Astrocyte (in vitro differentiated cells and primary cell): ENCODE data around the gene NPIPA2. TPM values are rescaled to one million over a fixed set of nuclear protein-coding genes. Genes with fewer than 3 reads are reported as not detected.
"Not testable (repeated sequence)": the region's sequence is repeated elsewhere in the genome, so short reads cannot be mapped to it uniquely, and the experiment has no call there.

Experiments
- DNase-seq: peaks from one replicate; pipeline ENCODE4 v3.0.0-alpha.2; 2010; ENCODE audit warnings: low read depth
- FAIRE-seq: peaks from 2 replicates; lab custom pipeline; 2011; peaks lifted over from hg19 to GRCh38; lab: Jason Lieb, UNC
- H2AFZ ChIP-seq: 2 replicates; pipeline ENCODE4 v1.6.0; 2012; ENCODE audit warnings: low read depth, low read length, inconsistent platforms
- H3K27ac ChIP-seq: 2 replicates; pipeline ENCODE4 v1.5.1; 2011; ENCODE audit warnings: low read depth, low read length, inconsistent platforms
- H3K27me3 ChIP-seq: 2 replicates; pipeline ENCODE4 v1.6.0; 2011; ENCODE audit warnings: low read length, inconsistent platforms; ENCODE audit not compliant: insufficient read depth
- H3K36me3 ChIP-seq: 2 replicates; pipeline ENCODE4 v1.5.1; 2011; ENCODE audit warnings: low read length, inconsistent platforms; ENCODE audit not compliant: insufficient read depth
- H3K4me1 ChIP-seq: 2 replicates; pipeline ENCODE4 v1.5.1; 2011; ENCODE audit warnings: low read length, inconsistent platforms; ENCODE audit not compliant: insufficient read depth
- H3K4me2 ChIP-seq: 2 replicates; pipeline ENCODE4 v1.6.0; 2012; ENCODE audit warnings: low read length, inconsistent platforms
- H3K4me3 ChIP-seq: 2 replicates; pipeline ENCODE4 v1.5.1; 2011; ENCODE audit warnings: low read depth, mild to moderate bottlenecking, low read length, inconsistent platforms; ENCODE audit not compliant: insufficient read depth
- H3K79me2 ChIP-seq: 2 replicates; pipeline ENCODE4 v1.6.0; 2012; ENCODE audit warnings: mild to moderate bottlenecking, low read length, inconsistent platforms; ENCODE audit not compliant: insufficient read depth
- H3K9ac ChIP-seq: 2 replicates; pipeline ENCODE4 v1.6.0; 2012; ENCODE audit warnings: mild to moderate bottlenecking, low read length, inconsistent platforms
- H3K9me3 ChIP-seq: 2 replicates; pipeline ENCODE4 v1.5.1; 2012; ENCODE audit warnings: low read depth, mild to moderate bottlenecking, low read length, inconsistent platforms; ENCODE audit not compliant: insufficient read depth
- H4K20me1 ChIP-seq: 2 replicates; pipeline ENCODE4 v1.6.0; 2012; ENCODE audit warnings: low read length, inconsistent platforms; ENCODE audit not compliant: insufficient read depth
- H3K27ac Mint-ChIP-seq: one replicate; pipeline ENCODE4 v1.8.0; 2021; ENCODE audit warnings: mild to moderate bottlenecking, mixed read lengths; ENCODE audit not compliant: unreplicated experiment
- H3K27me3 Mint-ChIP-seq: one replicate; pipeline ENCODE4 v1.8.0; 2021; ENCODE audit warnings: low read depth, mixed read lengths; ENCODE audit not compliant: unreplicated experiment
- H3K36me3 Mint-ChIP-seq: one replicate; pipeline ENCODE4 v1.8.0; 2021; ENCODE audit warnings: low read depth, mixed read lengths; ENCODE audit not compliant: unreplicated experiment
- H3K4me1 Mint-ChIP-seq: one replicate; pipeline ENCODE4 v1.8.0; 2021; ENCODE audit warnings: low read depth, mixed read lengths; ENCODE audit not compliant: unreplicated experiment
- H3K4me3 Mint-ChIP-seq: one replicate; pipeline ENCODE4 v1.8.0; 2021; ENCODE audit warnings: mild to moderate bottlenecking, moderate library complexity, mixed read lengths; ENCODE audit not compliant: unreplicated experiment
- H3K9me3 Mint-ChIP-seq: one replicate; pipeline ENCODE4 v1.8.0; 2021; ENCODE audit warnings: mild to moderate bottlenecking, mixed read lengths; ENCODE audit not compliant: unreplicated experiment
- total RNA-seq: library from RNA; stranded (reverse); gene quantifications from 2 replicates; pipeline ENCODE4 v1.2.1, GENCODE V29; 2021

Gene NPIPA2
- total RNA-seq, 1 donor from 2014 or later, result 1.1 TPM

DNA sequence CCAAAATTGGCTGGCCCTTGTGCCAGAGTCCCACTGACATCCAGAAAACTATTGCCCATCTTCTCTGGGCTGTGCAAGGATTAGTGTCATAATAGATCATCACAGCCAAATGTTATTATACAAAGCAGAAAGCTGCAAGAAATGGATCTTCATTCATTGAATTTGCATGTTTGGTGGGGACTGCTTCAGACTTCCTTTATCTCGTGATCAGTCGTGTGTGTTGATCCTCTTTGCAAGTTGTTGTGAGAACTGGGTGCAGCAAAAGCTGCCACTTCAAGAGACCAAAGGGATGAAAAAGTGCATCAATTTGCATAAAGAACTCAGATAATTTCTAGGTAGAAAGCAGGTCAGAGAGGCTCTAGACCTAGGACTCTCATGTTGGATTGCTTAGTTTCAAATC is 61.2 kb downstream of the NPIPA2 start:
- H3K36me3 ChIP-seq, H3K4me2 ChIP-seq, H3K36me3 Mint-ChIP-seq, H4K20me1 ChIP-seq, H3K4me3 ChIP-seq, DNase-seq, H3K27ac Mint-ChIP-seq, H3K27ac ChIP-seq, H3K9me3 Mint-ChIP-seq, H3K27me3 ChIP-seq, H3K27me3 Mint-ChIP-seq, H3K9ac ChIP-seq, H3K4me1 Mint-ChIP-seq, H3K9me3 ChIP-seq, FAIRE-seq, H2AFZ ChIP-seq, H3K79me2 ChIP-seq, H3K4me1 ChIP-seq, H3K4me3 Mint-ChIP-seq: not testable (repeated sequence)

DNA sequence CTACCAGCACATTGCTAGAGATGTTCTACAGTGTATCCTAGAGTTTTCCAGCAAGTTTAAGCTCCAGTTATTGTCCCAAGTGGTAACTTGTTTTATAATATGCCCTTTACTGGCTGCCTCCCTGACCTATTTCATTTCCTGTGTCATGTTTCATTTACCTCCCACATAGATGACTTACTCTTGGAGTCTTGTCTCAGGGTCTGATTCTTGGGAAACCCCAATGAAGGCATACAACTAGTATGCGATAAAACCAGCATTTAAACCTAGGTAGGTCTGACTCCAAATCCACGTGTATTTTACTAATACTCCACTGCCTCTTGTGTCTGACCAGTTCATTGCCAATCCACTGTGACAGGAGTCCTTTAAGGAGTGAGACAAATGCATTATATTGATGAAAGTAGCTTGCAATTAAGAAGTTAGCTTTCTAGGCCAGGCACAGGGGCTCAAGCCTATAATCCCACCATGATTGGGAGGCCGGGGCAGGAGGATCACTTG is 64.9 kb downstream of the NPIPA2 start:
- not testable (repeated sequence) for H3K27me3 ChIP-seq, H3K9me3 Mint-ChIP-seq, H2AFZ ChIP-seq

DNA sequence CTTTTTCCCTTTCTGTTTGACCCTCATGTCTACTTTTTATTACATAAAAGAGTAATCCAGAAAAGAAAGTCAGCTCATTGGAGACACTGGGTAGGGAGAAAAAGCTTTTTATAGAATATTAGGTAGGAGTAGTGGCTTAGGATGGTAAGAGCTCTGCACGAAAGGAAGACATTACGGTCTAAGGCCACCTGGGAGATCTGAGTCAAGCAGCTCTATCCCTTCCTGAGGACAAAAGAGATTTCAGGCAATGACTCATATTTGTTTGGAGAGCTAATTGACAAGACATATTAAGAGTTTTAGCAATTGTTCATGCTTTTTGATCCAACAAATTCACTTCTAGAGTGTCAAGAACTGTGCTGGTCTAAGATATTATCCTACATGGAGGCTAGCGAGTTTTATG is 71.6 kb downstream of the NPIPA2 start:
- H3K36me3 ChIP-seq, H3K9ac ChIP-seq, H3K9me3 Mint-ChIP-seq, H3K4me1 ChIP-seq, FAIRE-seq, H2AFZ ChIP-seq, H3K4me2 ChIP-seq, H3K9me3 ChIP-seq, H4K20me1 ChIP-seq, H3K4me3 Mint-ChIP-seq, H3K27ac Mint-ChIP-seq, H3K4me3 ChIP-seq, H3K4me1 Mint-ChIP-seq, H3K27me3 Mint-ChIP-seq, H3K79me2 ChIP-seq, H3K27me3 ChIP-seq, H3K27ac ChIP-seq, H3K36me3 Mint-ChIP-seq, DNase-seq: not testable (repeated sequence)

More for the DNA sequence above, 64.9 kb downstream of the NPIPA2 start:
- not testable (repeated sequence) for H4K20me1 ChIP-seq, H3K36me3 ChIP-seq, H3K4me1 Mint-ChIP-seq, H3K27ac Mint-ChIP-seq, H3K4me1 ChIP-seq, H3K79me2 ChIP-seq, H3K4me3 ChIP-seq, FAIRE-seq, H3K9ac ChIP-seq, H3K9me3 ChIP-seq, DNase-seq, H3K27ac ChIP-seq, H3K27me3 Mint-ChIP-seq, H3K4me3 Mint-ChIP-seq, H3K36me3 Mint-ChIP-seq, H3K4me2 ChIP-seq

Other genes starting within 250 kb of the NPIPA2 start
- gene PARN, start 112.3 kb upstream of the NPIPA2 start, total RNA-seq, result 26.1 TPM in 2 replicates
- 93.7 and 94.9 TPM in 2 replicates for gene BFAR, start 109.6 kb upstream of the NPIPA2 start, total RNA-seq
- not detected in 2 replicates for gene PLA2G10, start 48.2 kb upstream of the NPIPA2 start, total RNA-seq
- gene NPIPA3, start 39.1 kb upstream of the NPIPA2 start, total RNA-seq, result 0.94 and 9.8 TPM in 2 replicates
- 195 and 219 TPM in 2 replicates for gene NOMO1, start 91.2 kb downstream of the NPIPA2 start, total RNA-seq
- gene NPIPA1, start 194.9 kb downstream of the NPIPA2 start, total RNA-seq, result 111 and 114 TPM in 2 replicates
- 123 and 127 TPM in 2 replicates for gene PDXDC1, start 232.5 kb downstream of the NPIPA2 start, total RNA-seq